ENCODE measurements around the gene MUC3A. TPM values are rescaled to one million over a fixed set of nuclear protein-coding genes. Genes with fewer than 3 reads are reported as not detected.
"Not testable (repeated sequence)": the region's sequence is repeated elsewhere in the genome, so short reads cannot be mapped to it uniquely, and the experiment has no call there.

MUC3A gene
- total and polyA plus RNA-seq, 3 experiments from 2014 or later, result not detected

DNA sequence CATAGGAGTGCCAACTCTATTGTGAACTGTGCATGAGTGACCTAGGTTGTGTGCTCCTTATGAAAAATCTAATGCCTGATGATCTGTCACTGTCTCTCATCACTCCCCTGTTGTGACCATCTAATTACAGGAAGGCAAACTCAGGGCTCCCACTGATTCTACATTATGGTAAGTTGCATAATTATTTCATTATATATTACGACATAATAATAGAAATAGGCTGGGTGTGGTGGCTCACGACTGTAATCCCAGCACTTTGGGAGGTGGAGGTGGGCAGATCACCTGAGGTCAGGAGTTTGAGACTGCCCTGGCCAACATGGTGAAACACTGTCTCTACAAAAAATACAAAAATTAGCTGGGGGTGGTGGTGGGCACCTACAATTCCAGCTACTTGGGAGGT, 14.0 kb upstream of the MUC3A start:
- H3K4me1 Mint-ChIP-seq; H3K27me3 ChIP-seq (ENCODE audit: insufficient read depth, low read length, poor library complexity, severe bottlenecking); H3K36me3 ChIP-seq (ENCODE audit: insufficient read depth, low read length); H3K4me3 ChIP-seq (ENCODE audit: low read length); POLR2A ChIA-PET; H3K27ac ChIP-seq (ENCODE audit: low read depth, low read length); H3K4me3 Mint-ChIP-seq; CTCF ChIA-PET; H3K27ac Mint-ChIP-seq; DNase-seq; H3K9me3 ChIP-seq (ENCODE audit: low read length); H3K4me1 ChIP-seq (ENCODE audit: insufficient read depth, low read length): not testable (repeated sequence)
- Mint-ChIP-seq H3K9me3 (peaks cover 5 to 30% (median 24%) of the 10 kb centered on the region in 5 donors), H3K36me3 (peaks cover 0 to 19% (median 0%) of the 10 kb centered on the region in 3 donors), H3K27me3 (peaks cover 7 to 30% of the 10 kb centered on the region in 2 donors)

DNA sequence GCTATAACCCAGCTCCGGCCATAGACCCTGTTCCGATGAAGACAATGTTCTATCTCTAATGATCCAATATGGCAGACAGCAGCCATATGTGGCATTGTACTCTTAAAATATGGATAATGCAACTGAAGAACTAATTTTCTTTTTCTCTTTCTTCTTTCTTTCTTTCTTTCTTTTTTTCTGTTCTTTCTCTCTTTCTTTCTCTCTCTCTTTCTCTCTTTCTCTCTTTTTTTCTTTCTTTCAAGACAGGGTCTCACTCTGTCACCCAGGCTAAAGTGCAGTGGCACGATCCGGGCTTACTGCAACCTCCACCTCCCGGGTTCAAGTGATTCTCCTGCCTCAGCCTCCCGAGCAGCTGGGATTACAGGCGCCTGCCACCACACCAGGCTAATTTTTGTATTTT, 13.2 kb upstream of the MUC3A start:
- H3K4me3 Mint-ChIP-seq; H3K27ac Mint-ChIP-seq; H3K4me3 ChIP-seq (ENCODE audit: low read length); H3K4me1 Mint-ChIP-seq; H3K36me3 ChIP-seq (ENCODE audit: insufficient read depth, low read length); H3K9me3 ChIP-seq (ENCODE audit: low read length); H3K27me3 ChIP-seq (ENCODE audit: insufficient read depth, low read length, poor library complexity, severe bottlenecking); H3K4me1 ChIP-seq (ENCODE audit: insufficient read depth, low read length); DNase-seq; H3K27ac ChIP-seq (ENCODE audit: low read depth, low read length); CTCF ChIA-PET; POLR2A ChIA-PET: not testable (repeated sequence)
- peaks cover 7 to 26% of the 10 kb centered on the region in 2 donors for H3K27me3 Mint-ChIP-seq
- peaks cover 5 to 31% (median 27%) of the 10 kb centered on the region in 5 donors for H3K9me3 Mint-ChIP-seq
- H3K36me3 Mint-ChIP-seq, result peaks cover 0 to 18% (median 0%) of the 10 kb centered on the region in 3 donors

DNA sequence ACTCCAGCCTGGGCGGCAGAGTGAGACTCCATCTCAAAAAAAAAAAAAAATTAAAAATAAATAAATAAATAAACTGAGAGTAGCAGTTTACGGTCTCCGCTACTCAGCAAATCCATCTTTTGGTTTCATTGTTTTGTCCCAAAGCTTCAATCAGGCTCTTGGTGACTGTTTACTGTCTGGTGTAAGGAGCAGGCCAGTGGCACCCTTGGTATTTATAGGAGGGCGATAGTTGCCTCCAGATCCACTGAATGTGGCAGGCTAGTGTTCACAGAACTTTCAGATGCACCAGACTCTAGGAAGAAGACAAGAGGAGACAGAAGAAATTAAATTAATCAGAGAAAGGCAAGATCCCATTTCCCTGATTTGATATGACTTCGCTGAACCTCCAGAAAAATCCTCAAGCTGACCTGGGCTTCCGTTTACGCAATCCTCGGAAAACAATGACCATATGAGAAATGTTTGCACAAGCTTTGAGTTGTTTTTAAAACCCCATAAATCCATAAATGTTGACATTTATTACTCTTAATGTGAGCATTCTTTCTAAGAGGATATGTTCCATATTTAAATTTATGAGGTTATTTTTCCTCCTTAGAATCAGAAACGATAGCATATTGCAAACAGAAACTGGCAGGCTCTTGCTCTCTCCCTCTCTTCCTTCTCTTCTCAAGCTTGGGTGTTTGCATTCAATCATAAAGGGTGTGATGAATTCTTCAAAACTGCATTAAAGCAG, 7.1 kb upstream of the MUC3A start:
- Mint-ChIP-seq H3K27me3 (peaks cover 18 to 37% of the 10 kb centered on the region in 2 donors), H3K4me3 (no peak overlapping the region), H3K36me3 (peaks cover 0 to 13% (median 0%) of the 10 kb centered on the region in 3 donors), H3K4me1 (no peaks in the 10 kb centered on the region), H3K27ac (no peak overlapping the region), H3K9me3 (peaks cover 0 to 21% (median 16%) of the 10 kb centered on the region in 5 donors)
- Histone ChIP-seq H3K27me3 (ENCODE audit: insufficient read depth, low read length, poor library complexity, severe bottlenecking) (no peaks in the 10 kb centered on the region), H3K4me1 (ENCODE audit: insufficient read depth, low read length) (no peaks in the 10 kb centered on the region), H3K27ac (ENCODE audit: low read depth, low read length) (no peak overlapping the region), H3K9me3 (ENCODE audit: low read length) (no peaks in the 10 kb centered on the region), H3K36me3 (ENCODE audit: insufficient read depth, low read length) (no peaks in the 10 kb centered on the region), H3K4me3 (ENCODE audit: low read length) (no peak overlapping the region)
- CTCF ChIA-PET, result no interaction called here
- DNase-seq, result no peak
- POLR2A ChIA-PET, result interaction anchor here (0.7 kb wide), 1 partner anchor 54 kb away, joined by 4 read pairs; no protein-coding TSS in a partner anchor

DNA sequence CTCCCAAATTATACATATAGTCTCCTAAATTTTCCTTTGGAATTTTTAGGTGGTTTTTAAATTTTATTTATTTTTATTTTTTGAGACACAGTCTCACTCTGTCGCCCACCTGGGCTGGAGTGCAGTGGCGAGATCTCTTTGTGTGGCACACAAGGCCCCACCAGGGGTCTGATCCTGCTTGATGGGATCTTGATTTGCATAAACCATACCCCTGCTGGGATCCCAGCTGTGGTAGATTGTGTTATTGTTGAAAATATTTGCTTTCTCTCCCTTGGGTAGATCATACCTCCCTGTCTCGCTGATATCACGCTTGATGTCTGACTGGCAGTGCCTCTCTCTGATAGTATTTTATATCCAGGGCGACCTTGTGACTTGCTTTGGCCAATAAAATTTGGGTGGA, 5.6 kb upstream of the MUC3A start:
- no peaks in the 10 kb centered on the region for H3K36me3 ChIP-seq (ENCODE audit: insufficient read depth, low read length)
- H3K27ac ChIP-seq (ENCODE audit: low read depth, low read length), result no peak overlapping the region
- H3K27me3 ChIP-seq (ENCODE audit: insufficient read depth, low read length, poor library complexity, severe bottlenecking), result no peaks in the 10 kb centered on the region
- Mint-ChIP-seq H3K36me3 (peaks cover 0 to 13% (median 0%) of the 10 kb centered on the region in 3 donors), H3K9me3 (peaks cover 0 to 19% (median 16%) of the 10 kb centered on the region in 5 donors), H3K4me1 (no peaks in the 10 kb centered on the region), H3K27me3 (peaks cover 18 to 36% of the 10 kb centered on the region in 2 donors), H3K27ac (no peak overlapping the region), H3K4me3 (no peak overlapping the region)
- no peak for DNase-seq
- CTCF ChIA-PET, result interaction anchor here (0.8 kb wide), 1 partner anchor 14 kb away, joined by 3 read pairs; no protein-coding TSS in a partner anchor
- H3K9me3 ChIP-seq (ENCODE audit: low read length), result no peaks in the 10 kb centered on the region
- POLR2A ChIA-PET, result no interaction called here
- H3K4me3 ChIP-seq (ENCODE audit: low read length), result no peak overlapping the region
- no peaks in the 10 kb centered on the region for H3K4me1 ChIP-seq (ENCODE audit: insufficient read depth, low read length)

DNA sequence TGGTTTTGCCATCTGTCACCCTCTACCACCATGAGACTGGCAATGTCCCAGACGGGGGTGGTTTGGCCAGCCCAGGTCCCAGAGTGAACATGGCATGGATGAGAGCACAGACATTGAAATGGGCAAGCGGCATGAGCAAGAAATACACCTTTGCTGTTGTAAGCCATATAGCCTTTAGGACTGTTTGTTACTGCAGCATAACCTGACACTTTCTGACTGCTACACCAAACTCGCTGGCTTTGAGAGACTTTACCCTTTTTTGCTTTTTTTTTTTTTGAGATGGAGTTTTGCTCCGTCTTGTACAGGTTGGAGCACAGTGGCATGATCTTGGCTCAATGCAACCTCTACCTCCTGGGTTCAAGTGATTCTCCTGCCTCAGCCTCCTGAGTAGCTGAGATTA, 5.2 kb upstream of the MUC3A start:
- H3K4me1 Mint-ChIP-seq, result no peaks in the 10 kb centered on the region
- Histone ChIP-seq H3K27me3 (ENCODE audit: insufficient read depth, low read length, poor library complexity, severe bottlenecking) (no peaks in the 10 kb centered on the region), H3K4me3 (ENCODE audit: low read length) (no peak overlapping the region), H3K27ac (ENCODE audit: low read depth, low read length) (no peak overlapping the region), H3K36me3 (ENCODE audit: insufficient read depth, low read length) (no peaks in the 10 kb centered on the region), H3K4me1 (ENCODE audit: insufficient read depth, low read length) (no peaks in the 10 kb centered on the region), H3K9me3 (ENCODE audit: low read length) (no peaks in the 10 kb centered on the region)
- no peak for DNase-seq
- ChIA-PET POLR2A (no interaction called here), CTCF (no interaction called here)
- no peak overlapping the region for H3K27ac Mint-ChIP-seq
- peaks cover 0 to 16% (median 12%) of the 10 kb centered on the region in 5 donors for H3K9me3 Mint-ChIP-seq
- H3K27me3 Mint-ChIP-seq, result peaks cover 18 to 40% of the 10 kb centered on the region in 2 donors
- H3K36me3 Mint-ChIP-seq, result peaks cover 0 to 11% (median 0%) of the 10 kb centered on the region in 3 donors
- no peak overlapping the region for H3K4me3 Mint-ChIP-seq

DNA sequence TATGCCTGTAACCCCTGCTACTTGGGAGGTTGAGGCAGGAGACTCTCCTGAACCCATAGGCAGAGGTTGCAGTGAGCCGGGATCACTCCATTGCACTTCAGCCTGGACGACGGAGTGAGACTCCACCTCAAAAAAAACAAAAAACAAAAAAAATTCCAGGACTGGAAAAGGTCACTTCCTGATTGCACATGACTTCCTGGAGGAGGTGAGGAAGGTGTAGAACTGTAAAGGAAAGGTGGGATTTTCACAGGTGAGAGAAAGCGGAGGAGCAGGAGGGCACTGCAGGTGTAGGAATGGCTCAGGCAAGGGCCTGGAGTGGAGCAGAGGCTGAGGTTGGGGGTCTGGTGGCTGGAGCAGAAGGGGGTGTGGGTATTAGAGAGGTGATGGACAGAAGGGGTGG, 3.2 kb upstream of the MUC3A start:
- Histone ChIP-seq H3K27ac (ENCODE audit: low read depth, low read length) (no peak overlapping the region), H3K4me1 (ENCODE audit: insufficient read depth, low read length) (no peaks in the 10 kb centered on the region), H3K36me3 (ENCODE audit: insufficient read depth, low read length) (no peaks in the 10 kb centered on the region), H3K9me3 (ENCODE audit: low read length) (no peaks in the 10 kb centered on the region), H3K27me3 (ENCODE audit: insufficient read depth, low read length, poor library complexity, severe bottlenecking) (peaks cover 8% of the 10 kb centered on the region), H3K4me3 (ENCODE audit: low read length) (no peak overlapping the region)
- no peak overlapping the region for H3K4me3 Mint-ChIP-seq
- DNase-seq, result no peak
- no peaks in the 10 kb centered on the region for H3K36me3 Mint-ChIP-seq
- H3K27me3 Mint-ChIP-seq, result peaks cover 28 to 47% of the 10 kb centered on the region in 2 donors
- H3K9me3 Mint-ChIP-seq, result peaks cover 0 to 4% (median under 1%) of the 10 kb centered on the region in 5 donors
- H3K27ac Mint-ChIP-seq, result no peak overlapping the region
- CTCF ChIA-PET, result no interaction called here
- POLR2A ChIA-PET, result no interaction called here
- H3K4me1 Mint-ChIP-seq, result no peaks in the 10 kb centered on the region

DNA sequence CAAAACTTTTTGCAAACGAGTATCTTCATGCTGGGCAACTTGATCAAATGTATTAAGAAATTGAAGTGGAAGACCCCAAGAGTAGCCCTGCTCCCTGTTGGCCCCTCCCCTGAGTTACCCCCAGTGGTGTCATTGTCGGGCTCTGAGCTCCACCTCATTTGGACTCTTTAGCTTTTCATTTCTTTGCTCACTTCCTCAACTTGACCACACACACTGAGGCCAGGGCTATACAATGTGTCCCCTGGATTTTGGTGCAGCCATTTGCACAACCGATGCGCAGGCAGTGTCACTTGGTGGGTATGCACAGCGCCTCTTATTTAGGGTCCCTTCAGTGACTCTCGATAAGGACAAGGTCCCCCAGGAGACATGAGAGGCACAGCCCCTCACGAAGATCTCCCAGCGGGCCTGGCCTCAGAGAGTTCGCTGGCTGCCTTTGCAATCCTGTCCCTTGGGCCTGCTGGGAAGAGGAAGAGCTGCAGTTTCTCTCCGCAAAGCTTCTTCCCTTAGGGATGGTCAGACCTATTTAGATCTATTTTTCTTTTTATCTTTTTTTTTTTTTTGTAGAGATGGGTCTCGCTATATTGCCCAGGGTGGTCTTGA, 2.5 kb upstream of the MUC3A start:
- ChIA-PET POLR2A (no interaction called here), CTCF (no interaction called here)
- H3K27ac ChIP-seq (ENCODE audit: low read depth, low read length), result no peak overlapping the region
- Mint-ChIP-seq H3K27ac (no peak overlapping the region), H3K9me3 (peaks cover 0 to 3% (median 0%) of the 10 kb centered on the region in 5 donors), H3K36me3 (no peaks in the 10 kb centered on the region), H3K4me3 (no peak overlapping the region), H3K4me1 (no peaks in the 10 kb centered on the region), H3K27me3 (peaks cover 28 to 47% of the 10 kb centered on the region in 2 donors)
- no peak for DNase-seq
- H3K4me3 ChIP-seq (ENCODE audit: low read length), result no peak overlapping the region
- peaks cover 15% of the 10 kb centered on the region for H3K27me3 ChIP-seq (ENCODE audit: insufficient read depth, low read length, poor library complexity, severe bottlenecking)
- H3K4me1 ChIP-seq (ENCODE audit: insufficient read depth, low read length), result no peaks in the 10 kb centered on the region
- no peaks in the 10 kb centered on the region for H3K36me3 ChIP-seq (ENCODE audit: insufficient read depth, low read length)
- H3K9me3 ChIP-seq (ENCODE audit: low read length), result no peaks in the 10 kb centered on the region

DNA sequence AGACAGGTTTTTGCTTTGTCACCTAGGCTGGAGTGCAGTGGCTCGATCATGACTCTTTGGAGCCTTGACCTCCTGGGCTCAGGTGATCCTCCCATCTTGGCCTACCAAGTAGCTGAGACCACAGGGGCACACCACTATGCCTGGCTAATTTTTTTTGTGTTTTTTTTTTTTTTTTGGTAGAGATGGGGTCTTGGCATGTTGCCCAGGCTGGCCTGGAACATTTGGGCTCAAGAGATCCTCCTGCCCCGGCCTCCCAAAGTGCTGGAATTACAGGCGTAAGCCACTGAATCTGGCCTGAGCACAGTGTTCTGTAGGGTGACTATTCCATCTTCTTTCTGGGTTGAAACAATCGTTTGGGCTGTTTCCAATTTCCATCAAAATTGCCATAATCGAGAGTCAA, 1.5 kb upstream of the MUC3A start:
- no peak overlapping the region for H3K27ac Mint-ChIP-seq
- H3K4me3 Mint-ChIP-seq, result no peak overlapping the region
- H3K4me1 Mint-ChIP-seq, result no peaks in the 10 kb centered on the region
- no peak overlapping the region for H3K4me3 ChIP-seq (ENCODE audit: low read length)
- ChIA-PET CTCF (no interaction called here), POLR2A (no interaction called here)
- H3K4me1 ChIP-seq (ENCODE audit: insufficient read depth, low read length), result no peaks in the 10 kb centered on the region
- DNase-seq, result no peak
- H3K36me3 ChIP-seq (ENCODE audit: insufficient read depth, low read length), result no peaks in the 10 kb centered on the region
- no peaks in the 10 kb centered on the region for H3K36me3 Mint-ChIP-seq
- no peaks in the 10 kb centered on the region for H3K9me3 ChIP-seq (ENCODE audit: low read length)
- H3K27me3 ChIP-seq (ENCODE audit: insufficient read depth, low read length, poor library complexity, severe bottlenecking), result peaks cover 18% of the 10 kb centered on the region
- H3K9me3 Mint-ChIP-seq, result peaks cover 0 to 2% (median 0%) of the 10 kb centered on the region in 5 donors
- H3K27ac ChIP-seq (ENCODE audit: low read depth, low read length), result no peak overlapping the region
- peaks cover 28 to 47% of the 10 kb centered on the region in 2 donors for H3K27me3 Mint-ChIP-seq
